GM18519 (cell line): ENCODE data around the gene GPR153.

ENCODE experiments used
- ATAC-seq: cut with Tn5 transposase; IDR thresholded peaks from one replicate; pipeline ENCODE4 v1.9.1; 2021; ENCODE audit warnings: mild to moderate bottlenecking, moderate library complexity; ENCODE audit not compliant: unreplicated experiment, low FRiP score

Gene GPR153

GRCh38 chr1:6207075-6207885, 53.6 kb downstream of the GPR153 start:
- ATAC-seq, result no peak

- no peak for ATAC-seq
These were observed 54.4 kb downstream of the GPR153 start for GRCh38 chr1:6206520-6206855.

DNA sequence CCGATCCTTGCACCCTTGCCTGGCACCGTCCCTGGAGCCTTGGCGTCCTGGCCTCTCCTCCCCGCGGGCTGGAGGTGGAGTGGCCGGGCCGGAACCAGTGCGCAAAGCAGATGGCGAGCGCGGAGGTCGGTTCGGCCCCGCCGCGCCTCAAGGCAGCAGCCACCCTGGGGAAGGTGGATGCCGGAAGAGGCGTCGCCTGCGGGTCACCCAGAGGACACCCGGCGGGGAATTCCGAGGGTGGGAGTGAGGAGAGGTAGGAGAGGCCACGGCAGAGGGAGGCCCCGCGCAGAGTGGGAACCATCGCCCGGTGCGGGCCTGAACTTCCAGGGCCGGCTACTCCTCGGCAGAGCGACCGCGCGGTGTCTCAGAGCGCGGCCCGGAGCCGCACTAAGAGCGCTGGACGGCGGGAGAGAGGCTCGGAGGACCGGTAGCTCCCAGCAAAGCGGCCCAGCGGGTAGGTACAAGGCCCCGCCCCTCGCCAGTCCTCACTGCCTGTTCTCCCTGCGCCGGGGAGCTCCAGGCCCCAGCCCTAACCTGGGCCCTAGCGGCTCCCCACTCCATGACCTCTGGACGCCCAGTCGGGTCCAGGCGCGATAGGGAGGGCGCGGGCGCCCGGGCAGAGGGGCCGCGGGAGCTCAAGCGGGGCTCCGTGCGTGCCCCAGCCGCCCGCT, 54.9 kb downstream of the GPR153 start, which contains the start of gene RNF207:
RNF207 (plus strand) TSS at position 271 of the 671 bp plus-strand sequence. CDS start 417 bp downstream, outside the sequence.
- ATAC-seq, result no peak

GRCh38 chr1:6202256-6202655, 58.6 kb downstream of the GPR153 start:
- ATAC-seq, result no peak

DNA sequence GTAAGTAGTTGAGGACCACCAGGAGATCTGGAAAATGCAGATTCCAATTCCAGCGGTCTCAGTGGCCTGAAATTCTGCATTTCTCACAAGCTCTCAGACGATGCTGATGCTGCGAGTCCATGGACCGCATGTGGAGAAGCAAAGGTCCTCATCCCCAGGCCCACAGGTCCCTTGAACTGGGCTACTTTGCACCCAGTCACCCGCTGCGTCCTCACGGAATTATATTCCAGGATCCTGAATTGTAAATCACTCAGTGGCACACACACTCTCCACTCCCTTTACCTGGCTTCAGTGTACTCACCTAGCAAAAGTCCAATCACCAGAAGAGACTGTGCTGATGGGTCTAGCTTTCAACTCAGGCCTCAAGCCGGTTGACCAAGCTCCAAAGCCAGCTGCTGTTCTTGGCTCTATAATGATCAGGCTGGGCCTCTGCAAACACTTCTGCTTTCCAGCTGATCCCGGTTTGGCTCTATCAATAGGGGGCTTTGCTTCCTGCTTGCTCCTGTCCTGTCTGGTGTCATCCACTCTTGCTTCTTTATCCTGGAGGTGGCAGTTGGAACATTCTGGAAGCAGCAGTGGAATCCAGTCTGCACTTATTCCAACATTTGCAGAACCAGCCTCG, 60.6 kb downstream of the GPR153 start:
- no peak for ATAC-seq

DNA sequence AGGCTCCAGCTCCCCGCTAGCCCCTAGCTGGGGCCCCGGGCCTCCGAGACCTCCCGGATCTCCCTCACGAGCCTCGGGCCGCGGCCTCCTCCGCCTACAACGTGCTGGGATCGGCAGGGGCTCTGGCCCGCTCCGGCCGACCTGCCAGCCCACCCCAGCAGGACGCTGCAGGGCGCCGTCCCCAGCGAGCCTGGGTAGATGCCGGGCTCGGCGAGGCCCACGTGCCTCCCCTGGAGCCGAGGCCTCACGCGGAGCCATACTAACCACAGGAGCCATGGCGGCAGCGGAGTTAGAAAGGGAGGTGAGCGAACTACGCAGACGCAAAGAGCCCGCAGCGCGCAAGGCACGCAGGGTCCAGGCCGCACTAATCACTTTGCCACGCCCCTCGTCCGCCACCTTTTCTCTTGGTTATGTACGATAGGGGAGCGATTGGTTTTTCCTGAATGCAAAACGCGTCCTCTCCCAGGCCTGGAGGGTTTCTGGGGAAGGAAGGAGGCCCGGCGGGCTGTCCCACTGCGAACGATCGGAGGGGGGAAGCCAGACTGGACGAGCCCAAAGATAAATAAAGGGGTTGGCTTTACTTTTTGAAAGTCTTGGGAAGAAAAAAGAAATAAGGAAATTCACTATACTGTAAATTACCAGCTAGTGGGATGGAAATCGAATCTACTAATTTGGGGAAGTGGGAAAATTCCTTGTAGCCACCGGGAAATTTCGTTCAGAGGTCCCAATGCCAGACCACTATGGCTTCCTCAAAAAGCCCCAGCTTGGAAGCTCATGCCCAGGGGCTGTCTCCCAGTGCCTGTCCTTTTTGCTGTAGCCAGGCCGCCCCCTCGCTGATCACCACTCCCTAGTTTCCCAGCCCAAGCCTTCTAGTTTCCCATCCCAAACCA, 61.4 kb downstream of the GPR153 start, which contains the start of gene RPL22:
RPL22 (minus strand) TSS at position 298 of the 890 bp plus-strand sequence; CDS start at position 276, 22 bp downstream.
- ATAC-seq, result peak; percentile 92

- no peak for ATAC-seq
These were observed 62.1 kb downstream of the GPR153 start for GRCh38 chr1:6198646-6199297.

- no peak for ATAC-seq
These were observed 63.0 kb downstream of the GPR153 start for GRCh38 chr1:6197746-6198427.
